ENCODE results near the gene KIF26B.

- no peak for TF ChIP-seq MAFK (IDR thresholded peaks at IDR 0.05; ENCODE audit: partially characterized antibody)
- TF ChIP-seq EP300 (IDR thresholded peaks at IDR 0.05), result no peak
- no peak for TF ChIP-seq CTCF (IDR thresholded peaks at IDR 0.05)
- TF ChIP-seq, protein P1, sequence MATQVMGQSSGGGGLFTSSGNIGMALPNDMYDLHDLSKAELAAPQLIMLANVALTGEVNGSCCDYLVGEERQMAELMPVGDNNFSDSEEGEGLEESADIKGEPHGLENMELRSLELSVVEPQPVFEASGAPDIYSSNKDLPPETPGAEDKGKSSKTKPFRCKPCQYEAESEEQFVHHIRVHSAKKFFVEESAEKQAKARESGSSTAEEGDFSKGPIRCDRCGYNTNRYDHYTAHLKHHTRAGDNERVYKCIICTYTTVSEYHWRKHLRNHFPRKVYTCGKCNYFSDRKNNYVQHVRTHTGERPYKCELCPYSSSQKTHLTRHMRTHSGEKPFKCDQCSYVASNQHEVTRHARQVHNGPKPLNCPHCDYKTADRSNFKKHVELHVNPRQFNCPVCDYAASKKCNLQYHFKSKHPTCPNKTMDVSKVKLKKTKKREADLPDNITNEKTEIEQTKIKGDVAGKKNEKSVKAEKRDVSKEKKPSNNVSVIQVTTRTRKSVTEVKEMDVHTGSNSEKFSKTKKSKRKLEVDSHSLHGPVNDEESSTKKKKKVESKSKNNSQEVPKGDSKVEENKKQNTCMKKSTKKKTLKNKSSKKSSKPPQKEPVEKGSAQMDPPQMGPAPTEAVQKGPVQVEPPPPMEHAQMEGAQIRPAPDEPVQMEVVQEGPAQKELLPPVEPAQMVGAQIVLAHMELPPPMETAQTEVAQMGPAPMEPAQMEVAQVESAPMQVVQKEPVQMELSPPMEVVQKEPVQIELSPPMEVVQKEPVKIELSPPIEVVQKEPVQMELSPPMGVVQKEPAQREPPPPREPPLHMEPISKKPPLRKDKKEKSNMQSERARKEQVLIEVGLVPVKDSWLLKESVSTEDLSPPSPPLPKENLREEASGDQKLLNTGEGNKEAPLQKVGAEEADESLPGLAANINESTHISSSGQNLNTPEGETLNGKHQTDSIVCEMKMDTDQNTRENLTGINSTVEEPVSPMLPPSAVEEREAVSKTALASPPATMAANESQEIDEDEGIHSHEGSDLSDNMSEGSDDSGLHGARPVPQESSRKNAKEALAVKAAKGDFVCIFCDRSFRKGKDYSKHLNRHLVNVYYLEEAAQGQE (IDR thresholded peaks at IDR 0.05), result no peak
- TF ChIP-seq CHD4 (IDR thresholded peaks at IDR 0.05; ENCODE audit: borderline replicate concordance), result no peak
These were observed 293.7 kb downstream of the KIF26B start for GRCh38 chr1:245448531-245448930.

Measured in A549 (cell line).